Liver (tissue), 3 donors: ENCODE data around the gene BNC2.

Experiments
- HNF4G ChIP-seq: IDR thresholded peaks from 2 replicates; pipeline ENCODE4 v1.6.1; 2016; ENCODE audit warnings: antibody characterized with exemption
- MAX ChIP-seq: IDR thresholded peaks from 2 replicates; pipeline ENCODE4 v1.6.1; 2016; ENCODE audit warnings: antibody characterized with exemption
- YY1 ChIP-seq: IDR thresholded peaks from 2 replicates; pipeline ENCODE4 v1.6.1; 2016; ENCODE audit warnings: antibody characterized with exemption, mild to moderate bottlenecking
- TF ChIP-seq, protein P1 (sequence below): fragments of 150-350 bp; IDR thresholded peaks from 2 replicates; pipeline ENCODE4 v1.5.1; 2017; ENCODE audit warnings: improper control_type of control experiment, low read depth, low read length; ENCODE audit not compliant: missing input control
- donor health status: healthy.
- donor health status: healthy.

DNA sequence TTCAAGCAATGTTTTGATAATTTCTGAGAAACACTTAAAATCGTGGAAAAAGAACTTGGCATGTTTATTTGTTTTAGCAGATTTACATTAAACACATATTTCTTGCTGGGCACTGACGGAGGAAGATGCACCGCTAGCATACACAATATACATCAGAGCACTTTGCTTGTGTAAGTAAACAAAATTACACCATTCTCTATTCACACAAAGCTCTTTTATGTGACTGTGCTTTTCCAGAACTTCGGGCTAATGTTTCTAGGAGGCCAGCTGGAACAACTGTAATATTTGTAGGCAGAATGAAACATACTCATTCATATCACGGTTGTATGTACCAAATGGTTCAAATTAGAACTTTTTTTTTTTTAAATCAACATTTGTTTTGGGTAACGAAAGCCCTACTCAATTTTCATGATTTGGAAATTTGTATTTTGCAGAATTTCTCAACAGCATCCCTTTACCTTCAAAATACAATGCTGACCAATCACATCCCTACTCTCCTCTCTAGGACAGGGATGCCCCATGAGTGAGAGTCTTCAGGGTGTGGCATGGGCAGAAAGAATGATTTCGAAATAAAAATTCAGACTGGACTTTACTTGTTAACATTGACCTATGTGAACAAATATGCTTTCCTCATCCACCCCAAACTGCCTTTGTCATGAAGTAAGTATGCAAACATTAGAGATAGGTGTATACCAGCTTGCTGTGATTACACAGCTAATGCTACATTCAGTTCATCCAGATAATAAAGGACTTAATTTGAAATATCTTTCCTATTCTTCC lies 425.1 kb downstream of the BNC2 start:
- TF ChIP-seq, protein P1, sequence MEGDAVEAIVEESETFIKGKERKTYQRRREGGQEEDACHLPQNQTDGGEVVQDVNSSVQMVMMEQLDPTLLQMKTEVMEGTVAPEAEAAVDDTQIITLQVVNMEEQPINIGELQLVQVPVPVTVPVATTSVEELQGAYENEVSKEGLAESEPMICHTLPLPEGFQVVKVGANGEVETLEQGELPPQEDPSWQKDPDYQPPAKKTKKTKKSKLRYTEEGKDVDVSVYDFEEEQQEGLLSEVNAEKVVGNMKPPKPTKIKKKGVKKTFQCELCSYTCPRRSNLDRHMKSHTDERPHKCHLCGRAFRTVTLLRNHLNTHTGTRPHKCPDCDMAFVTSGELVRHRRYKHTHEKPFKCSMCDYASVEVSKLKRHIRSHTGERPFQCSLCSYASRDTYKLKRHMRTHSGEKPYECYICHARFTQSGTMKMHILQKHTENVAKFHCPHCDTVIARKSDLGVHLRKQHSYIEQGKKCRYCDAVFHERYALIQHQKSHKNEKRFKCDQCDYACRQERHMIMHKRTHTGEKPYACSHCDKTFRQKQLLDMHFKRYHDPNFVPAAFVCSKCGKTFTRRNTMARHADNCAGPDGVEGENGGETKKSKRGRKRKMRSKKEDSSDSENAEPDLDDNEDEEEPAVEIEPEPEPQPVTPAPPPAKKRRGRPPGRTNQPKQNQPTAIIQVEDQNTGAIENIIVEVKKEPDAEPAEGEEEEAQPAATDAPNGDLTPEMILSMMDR = no peak
- TF ChIP-seq MAX (peak; percentile 30), HNF4G (no peak), YY1 (peak; percentile 54)
